DND-41 (cell line): ENCODE measurements around the gene IL21R.

ENCODE experiments used
- CTCF ChIP-seq: IDR thresholded peaks from 2 replicates; pipeline ENCODE4 v1.5.1; 2012; ENCODE audit warnings: borderline replicate concordance, low read length, moderate library complexity, mild to moderate bottlenecking; ENCODE audit not compliant: poor library complexity, severe bottlenecking; ENCODE audit errors: extremely low read depth
- EZH2 ChIP-seq: IDR thresholded peaks from 3 replicates; pipeline ENCODE4 v1.6.1; 2012; ENCODE audit warnings: borderline replicate concordance, low read depth, mild to moderate bottlenecking, moderate library complexity, low read length, inconsistent platforms; ENCODE audit not compliant: severe bottlenecking

- TF ChIP-seq EZH2 (no peak), CTCF (no peak)
These were observed 79.4 kb downstream of the IL21R start for GRCh38 chr16:27481282-27481934.
